ENCODE results near the gene SCAF4.

Gene SCAF4

DNA sequence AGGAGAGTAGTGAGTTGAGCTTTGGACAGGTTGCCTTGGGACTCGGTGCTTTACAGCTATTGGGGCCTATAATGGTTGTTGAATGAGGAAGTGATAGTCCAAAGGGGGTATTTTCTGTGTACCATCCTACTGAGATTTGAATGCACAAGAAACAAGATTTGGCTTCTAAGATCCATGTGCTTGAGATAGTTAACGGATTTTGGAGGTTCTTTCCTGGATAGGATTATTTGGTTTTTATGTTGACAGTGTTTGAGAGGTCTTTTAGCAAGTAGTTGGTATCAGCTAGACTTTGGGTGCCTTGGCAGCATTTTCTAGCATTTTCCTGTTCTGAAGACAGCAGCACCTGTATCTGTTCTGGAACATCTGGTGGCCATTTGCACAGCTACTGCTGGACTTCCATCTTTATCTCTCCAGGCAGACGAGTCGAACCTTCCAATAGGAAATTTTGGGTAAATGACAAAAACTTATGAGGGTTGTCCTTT, 3.6 kb upstream of the SCAF4 start:
- DNase-seq, result no peak

DNA sequence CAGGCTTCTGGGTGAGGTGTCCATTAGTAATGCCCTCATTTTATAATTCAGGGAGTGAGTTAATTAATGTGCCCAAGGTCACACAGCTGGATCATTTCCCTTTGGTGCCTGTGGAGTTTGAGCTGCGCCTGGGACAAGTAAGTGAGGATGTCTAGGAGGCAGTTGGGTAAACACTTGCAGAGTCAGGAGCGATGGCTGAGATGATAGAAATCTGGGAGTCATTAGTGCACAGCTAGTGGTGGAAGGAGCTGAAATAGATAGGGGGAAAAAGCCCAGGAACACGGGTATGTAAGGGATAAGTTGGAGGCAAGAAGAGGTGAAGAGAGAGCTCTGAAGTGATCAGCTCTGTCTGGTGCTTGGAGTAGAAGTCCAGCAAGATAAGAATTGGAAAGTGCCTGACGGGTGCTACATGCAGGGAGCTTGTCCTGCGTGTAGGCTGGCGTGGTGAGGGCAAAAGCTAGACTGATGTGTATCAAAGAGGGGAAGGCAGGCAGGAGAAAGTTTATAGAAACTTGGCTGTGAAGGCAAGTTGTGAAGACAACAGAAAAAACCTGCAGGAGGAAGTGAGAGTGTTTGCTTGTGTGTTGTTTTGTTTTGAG, 1.7 kb upstream of the SCAF4 start:
- DNase-seq, result no peak

DNA sequence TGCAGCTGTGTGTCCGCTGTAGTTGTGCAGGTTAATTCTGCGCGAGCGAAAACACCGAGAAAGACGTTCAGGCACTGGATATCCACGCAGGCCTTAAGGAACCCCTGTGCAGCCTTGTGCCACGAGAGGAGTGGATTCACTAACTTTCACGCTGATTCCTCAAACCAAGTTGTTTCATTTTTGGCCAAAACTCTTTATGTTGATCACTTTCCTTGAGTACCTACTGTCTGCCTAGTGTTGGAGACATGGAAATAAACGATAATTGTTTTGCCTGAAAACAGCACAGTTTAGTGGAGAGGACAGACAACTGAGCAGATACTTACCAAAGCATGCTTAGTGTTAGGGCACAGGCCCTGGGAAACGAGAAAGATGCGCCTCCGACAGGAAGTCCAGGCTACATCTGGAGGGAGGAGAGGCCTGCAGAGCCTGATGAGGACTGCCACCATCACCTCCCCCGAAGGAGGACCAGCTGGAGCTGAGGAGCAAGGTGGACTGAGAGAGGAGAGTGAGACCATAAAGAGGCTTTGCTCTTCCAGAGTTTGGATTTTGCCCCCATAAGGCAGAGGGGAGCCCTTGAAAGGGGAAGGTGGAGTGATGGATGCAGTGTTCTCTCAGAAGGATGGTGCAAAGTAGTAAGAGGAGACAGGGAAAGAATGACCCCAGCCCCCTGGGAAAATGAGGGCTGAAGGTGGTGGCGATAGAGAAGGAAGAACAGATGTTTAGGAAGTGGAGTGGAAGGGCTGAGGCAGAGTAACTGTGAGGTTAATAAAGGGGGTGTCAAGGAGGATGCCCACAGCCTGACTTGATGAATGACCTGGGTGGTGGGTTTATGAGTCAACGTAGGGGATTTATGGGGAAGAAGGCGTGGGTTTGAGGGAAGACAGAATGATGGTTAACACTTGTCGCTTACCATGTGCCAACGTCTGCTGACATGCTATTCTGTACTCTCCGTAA, 956 bp upstream of the SCAF4 start:
- DNase-seq, result no peak

DNA sequence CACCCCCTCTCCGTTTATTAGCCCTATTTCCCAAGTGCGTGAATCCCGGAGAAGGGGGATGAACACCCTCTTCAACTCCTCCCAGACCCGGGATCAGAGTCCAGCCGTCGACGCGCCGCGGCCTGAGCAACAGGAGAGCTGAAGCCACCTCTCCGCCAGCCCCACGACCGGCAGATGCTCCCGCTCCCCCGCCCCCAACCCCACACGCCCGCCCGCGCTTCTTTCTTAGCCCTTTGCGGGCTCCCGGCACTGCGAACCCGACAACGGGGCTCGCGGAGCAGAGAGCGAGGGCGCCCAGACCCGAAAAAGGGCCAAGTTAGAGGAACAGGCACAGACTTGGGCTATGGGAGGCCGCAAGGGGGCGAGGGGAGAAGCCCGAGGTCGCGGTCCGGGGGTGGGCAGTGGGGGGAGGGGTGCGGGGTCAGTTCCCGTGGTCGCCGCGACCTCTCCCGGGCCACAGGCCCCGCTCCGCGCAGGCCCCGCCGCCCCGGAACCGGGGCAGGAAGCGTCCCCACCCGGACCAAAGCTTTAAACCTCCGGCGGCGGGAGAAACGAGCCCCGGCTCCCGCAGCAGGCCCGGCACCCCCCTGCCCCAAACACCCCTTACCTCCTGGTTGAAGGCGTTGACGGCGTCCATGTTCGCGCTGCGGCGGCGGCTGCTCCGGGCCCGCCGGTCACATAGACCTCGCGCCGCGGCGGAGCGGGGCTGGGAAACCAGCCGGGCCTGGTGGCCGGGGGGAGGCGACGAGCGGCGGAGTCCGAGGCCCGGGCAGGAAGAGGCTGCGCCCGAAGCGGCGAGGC, 662 bp downstream of the SCAF4 start:
- DNase-seq, result no peak

DNA sequence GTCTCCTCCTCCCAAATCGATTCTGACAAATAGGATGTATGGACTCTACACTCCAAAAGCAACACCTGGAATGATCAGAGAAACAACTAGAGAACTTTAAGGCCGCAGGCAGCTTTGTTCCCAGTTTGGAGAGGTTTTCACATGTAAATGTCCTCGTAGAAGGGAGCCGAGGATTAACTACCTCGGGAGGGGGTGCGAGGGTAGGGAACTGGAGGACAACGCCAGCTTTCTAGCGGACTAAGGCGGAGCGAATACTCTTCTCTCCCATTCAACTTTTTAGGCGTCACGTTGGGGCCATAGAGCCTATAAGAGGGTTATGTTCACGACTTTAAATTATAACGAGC, 1.2 kb downstream of the SCAF4 start:
- no peak for DNase-seq

DNA sequence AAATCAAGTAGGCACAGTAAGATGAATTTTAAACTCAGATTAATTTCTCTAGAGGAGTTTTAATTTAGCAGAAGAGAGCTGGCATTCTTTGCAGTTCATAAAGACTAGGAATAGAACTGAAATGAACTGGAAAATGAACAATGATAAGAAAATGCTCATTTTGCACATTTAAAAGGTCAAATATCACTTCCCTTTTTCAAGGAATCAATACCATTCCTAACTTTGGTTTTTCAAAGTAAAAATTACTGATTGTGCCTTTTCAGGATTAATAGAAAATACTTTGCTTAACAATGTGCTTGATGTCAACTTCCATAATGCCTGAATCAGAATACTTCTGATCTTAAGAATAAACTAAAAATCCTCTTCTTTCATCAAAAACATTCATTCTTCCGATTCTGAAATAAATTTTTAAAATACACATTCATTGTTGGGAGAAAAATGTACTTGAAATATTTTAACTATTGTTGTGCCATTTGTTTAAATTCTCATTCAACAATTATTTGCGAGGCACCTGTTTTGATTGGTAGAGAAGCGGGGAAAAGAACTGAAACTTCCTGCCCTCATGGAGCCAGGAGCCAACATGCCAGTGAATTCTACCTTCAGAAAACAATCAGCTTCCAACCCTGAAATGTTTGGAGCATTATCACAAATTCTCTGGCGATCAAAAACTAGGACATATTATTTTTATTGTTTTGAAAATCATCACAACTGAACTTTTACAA, 2.1 kb downstream of the SCAF4 start:
- no peak for DNase-seq

DNA sequence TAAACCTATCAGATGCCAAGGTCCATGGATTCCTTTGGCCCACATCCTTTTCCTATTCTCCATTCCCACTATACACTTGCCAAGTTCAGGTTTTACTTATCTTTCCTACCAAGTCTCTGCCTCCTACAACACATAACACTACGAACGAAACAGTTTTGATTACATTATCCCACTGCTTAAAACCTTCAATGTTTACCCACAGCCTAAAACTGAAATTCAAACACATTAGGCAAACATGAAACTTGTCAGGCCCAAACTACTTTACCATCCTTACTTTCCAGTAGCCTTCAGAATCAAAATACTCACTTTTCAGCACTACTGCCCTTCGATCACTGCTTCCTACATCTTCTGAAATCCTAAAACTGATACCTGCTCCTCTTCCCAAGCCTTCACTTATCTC, 3.0 kb downstream of the SCAF4 start:
- no peak for DNase-seq

DNA sequence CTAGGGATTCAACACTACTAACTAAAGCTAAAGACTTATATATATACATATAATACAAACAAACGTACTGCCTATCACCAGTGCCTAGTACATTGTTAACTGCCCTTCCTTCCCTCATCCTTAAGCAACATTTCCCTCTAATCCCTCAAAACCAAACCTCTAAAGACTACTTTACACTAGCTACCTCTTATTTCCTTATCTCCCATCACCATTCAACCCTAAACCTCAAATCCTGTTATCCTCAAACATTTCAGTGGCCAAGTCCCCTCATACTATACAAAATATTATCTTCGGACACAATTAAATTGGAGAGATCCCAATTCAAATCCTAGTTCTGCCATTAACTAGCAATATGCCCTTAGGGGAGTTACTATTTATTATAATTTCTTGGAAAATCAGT, 3.7 kb downstream of the SCAF4 start:
- no peak for DNase-seq

DNA sequence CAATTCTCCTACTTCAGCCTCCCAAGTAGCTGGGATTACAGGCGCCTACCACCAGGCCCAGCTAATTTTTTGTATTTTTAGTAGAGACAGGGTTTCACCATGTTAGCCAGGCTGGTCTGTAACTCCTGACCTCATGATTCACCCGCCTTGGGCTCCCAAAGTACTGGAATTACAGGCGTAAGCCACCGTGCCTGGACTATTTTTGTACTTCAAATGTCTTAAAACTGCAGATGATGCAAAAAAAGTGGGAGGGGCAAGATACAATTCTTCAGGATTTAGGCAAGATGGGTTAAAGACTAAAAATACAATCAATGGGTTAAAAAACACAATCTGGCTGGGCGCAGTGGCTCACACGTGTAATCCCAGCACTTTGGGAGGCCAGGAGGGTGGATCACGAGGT, 4.7 kb downstream of the SCAF4 start:
- DNase-seq, result no peak

DNA sequence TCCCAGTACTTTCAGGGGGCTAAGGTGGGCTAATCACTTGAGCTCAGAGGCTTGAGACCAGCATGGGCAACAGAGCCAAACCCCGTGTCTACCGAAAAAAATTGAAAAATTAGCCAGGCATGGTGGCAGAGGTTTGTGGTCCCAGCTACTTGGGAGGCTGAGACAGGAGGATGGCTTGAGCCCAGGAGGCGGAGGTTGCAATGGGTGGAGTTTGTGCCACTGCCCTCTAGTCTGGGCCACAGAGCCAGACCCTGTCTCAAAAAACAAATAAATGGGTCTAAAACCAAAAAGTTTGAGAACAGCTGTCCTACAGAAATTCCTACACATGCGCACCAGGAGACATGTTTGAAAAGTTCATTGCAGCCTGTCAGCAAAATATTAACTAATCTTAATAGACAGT, 5.5 kb downstream of the SCAF4 start:
- DNase-seq, result no peak

DNA sequence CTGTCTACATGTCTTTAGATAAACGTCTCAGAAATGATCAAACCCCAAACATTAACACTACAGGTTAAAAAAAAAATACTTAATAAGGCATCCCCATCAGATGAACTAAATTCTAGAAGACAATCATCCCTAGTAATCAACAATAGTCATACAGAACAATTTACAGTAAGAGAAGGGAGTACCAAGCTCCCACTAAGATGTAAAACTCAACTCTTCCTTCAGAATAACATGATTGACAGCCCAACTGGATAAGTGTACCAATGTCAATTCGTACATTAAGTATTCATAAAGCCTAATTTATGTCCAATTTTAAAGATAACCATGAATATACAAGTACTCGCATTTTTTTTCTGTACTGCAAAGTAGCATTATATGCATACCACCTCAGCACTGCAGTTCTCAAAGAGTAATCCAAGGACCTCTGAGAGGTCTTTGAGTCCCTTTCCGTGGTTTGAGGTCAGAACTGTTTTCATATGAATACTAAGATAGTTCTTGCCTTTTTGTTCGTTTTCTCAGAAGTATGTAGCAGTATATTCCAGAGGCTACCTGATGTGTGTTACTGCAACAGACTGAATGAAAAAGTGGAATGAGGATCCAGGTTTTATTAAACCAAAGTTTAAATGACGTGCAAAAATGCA, 6.6 kb downstream of the SCAF4 start:
- DNase-seq, result no peak

DNA sequence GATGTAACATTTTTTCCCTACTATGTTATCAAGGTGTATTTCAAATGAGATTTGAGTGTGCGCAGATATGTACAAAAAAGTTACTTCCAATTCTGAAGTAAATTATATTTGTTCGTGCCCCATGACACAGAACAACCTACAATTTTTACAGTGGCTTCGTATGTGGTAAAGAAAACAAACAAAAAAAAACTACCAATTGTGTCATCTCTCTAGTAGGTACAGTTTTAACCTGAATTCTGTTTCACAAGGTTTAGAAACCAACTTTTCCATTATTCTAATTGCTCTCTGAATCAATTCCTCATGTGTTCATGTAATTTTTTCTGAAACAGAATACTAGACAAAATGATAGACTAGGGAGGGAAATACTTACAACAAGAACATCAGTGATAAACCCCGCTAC, 7.4 kb downstream of the SCAF4 start:
- no peak for DNase-seq

DNA sequence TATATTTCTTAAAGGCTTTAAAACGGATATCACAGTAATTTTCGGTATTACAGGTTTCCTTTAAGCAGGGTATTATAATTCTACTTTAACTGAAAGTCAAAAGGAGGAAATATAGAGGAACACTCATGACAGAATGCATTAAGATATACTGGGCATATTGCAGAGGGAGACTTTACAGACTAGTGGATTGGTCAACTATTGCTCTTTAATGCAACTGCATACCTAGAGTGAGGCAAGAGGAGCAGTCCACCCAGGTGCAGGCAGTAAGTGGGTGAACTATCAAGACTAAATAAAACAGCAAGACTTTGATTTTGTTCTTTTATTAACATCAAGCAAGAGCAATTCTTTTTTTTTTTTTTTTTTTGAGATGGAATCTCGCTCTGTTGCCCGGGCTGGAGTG, 10.5 kb downstream of the SCAF4 start:
- no peak for DNase-seq

DNA sequence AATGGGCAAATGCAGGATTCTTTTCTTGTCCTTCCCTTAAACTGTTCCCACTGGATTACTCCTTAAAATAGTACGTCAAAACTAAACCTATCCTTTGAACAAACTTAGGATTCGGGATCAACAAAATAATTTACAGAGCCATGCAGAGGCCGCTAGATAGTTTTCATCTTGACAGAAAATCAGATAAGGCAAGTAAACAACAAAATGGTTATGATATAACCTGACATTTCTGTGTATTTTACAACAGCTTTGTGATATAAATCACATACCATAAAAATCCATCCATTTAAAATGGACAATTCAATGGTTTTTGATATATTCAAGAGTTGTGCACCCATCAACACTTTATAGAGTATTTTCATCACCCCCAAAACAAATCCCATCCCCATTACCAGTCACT, 11.2 kb downstream of the SCAF4 start:
- no peak for DNase-seq

DNA sequence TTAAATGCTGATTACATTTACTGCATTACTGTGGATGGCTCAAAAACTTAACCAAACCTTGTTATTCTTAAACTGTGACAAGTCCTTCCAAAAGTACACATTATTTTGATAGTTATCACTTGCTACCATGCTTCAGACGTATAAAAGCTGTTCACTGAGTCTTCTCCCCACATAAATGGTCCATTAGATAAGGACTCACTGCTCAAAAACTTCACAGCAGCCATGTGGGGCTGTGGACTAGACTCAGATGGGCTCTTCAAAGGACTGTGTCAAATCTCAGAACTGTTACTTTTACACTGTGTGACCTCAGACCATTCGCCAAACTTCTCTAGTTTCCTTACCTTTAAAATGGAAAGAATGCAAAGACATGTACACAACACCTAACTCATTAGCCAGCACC, 11.6 kb downstream of the SCAF4 start:
- no peak for DNase-seq

DNA sequence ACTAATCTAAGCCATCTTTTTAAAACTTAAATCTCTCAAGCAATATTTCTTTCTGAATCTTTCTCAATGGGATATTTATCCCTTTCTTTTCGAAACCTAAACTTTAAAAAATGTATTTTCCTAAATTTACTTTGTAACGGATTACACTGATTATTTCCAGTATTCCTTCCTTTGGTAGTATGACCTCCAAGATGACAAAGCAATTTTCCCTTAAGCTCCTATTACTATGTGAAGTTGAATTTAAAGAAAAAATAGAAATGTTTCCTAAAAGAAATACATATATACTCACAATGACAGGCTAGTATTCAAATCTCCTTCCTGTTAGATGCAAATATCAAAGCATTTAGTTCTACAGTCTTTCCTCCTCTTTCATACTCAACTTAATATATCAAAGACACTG, 15.8 kb downstream of the SCAF4 start:
- DNase-seq, result no peak

DNA sequence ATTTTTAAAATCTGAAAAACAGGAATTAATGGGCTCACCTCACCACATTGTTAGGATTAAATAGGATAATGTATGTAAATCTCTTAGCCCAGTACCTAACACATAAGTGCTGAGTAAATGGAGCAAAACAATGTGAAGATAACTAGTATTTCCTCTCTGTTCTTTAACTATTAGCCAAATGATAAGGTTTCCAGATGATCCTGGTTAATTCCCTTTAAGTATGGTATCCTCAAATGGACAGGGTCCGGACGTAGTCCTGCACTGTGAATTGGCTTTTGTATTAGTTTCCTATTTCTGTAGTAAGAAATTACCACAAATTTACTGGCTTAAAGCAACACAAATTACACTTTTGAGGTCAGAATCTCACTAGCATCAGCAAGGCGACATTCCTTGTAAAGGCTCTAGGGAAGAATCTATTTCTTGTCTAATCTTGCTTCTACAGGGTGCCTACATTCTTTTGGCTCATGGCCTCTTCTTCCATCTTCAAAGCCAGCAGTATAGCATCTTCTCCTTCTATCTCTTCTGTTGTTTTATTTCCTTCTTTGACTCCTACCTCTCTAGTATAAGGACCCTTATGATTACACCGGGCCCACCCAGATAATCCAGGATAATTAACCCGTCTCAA, 17.1 kb downstream of the SCAF4 start:
- DNase-seq, result no peak

DNA sequence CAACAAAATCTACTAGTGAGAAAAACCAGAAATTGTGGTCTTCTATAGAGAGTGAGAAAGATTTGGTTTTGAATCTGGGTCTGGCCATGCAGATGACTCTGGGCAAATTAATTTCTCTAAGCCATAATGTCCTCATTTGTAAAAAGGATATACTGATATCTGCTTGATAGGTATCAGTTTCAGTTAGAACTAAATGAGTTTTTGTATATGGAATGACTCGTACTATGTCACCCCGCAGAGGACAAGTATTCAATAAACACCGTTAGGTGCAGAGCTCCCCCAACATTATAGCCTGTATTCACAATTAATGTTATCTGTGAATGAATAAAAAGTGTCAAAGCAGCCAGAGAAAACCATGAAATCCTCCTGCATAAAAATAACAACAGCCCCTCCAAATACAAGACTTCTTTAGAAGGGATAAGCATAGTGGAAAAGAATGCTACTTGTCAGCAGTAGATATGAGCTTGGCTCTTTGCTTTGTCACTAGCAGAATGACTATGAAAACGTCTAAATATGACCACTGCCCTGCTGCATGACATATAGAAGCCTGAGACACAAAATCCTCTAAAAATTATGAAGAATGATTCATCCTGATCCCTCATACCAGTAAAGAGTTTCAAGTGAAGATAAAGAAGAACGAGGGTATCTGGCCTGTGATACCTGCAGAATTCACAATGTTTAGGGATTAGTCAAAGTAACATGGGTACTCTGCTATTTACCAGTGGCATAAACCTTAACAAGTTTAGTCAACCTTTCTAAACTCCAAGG, 17.8 kb downstream of the SCAF4 start:
- no peak for DNase-seq

DNA sequence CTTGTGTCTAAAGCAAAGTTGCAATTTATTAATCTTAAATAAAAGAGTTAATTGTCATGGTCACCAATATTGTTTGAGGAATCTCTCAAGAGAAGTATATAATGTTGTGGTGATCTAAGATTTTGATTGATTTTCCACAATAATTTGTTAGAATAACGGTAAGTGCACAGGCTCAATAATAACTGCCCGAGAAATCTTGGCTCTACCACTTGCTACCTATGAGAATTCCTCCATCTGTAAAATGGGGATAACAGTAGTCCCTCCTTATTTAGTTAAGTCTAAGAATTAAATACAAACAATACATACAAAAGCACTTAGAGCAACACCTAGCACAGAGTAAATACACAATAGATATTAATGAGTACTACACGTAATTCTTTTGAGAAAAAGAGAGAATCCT, 18.8 kb downstream of the SCAF4 start:
- no peak for DNase-seq

DNA sequence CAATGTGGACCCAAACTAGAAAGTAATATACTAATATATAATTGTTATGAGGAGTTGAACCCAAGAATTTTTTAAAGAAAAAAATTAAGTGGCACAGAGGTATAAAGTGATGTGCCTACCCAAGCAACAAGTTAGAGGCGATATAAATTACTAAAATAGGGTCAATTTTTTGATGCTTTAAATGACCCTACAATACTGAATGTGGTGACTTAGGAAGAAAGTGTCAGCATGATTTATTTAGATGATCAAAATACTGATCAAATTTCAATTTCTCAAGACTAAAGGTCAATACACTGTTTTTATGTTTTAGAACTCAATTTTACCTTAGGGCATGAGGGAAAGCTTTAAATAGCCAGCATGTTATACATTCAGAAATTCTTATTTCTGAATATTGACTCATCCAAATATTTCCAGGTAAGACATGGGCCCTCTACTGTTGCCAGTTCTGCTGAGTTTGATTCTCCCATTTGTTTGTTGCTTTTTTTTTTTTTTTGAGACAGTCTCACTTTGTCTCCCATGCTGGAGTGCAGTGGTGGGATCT, 20.1 kb downstream of the SCAF4 start:
- DNase-seq, result no peak

DNA sequence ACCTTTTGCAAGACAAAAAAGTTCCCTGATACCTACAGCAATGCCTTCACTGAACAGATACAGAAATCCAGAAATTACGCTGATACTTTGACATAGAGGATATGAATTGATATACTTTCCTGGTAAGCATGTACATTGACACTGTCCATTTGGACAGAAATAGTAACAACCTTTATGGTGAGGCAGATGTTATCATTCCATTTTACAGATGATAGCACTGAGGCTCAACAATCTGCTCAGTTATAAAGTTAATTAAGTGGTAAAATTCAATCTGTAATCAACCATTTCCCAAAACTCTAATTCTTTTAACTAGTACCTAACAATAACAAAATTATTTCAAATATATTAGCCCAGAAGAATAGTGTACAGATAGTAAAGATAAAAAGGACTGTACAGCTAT, 20.6 kb downstream of the SCAF4 start:
- DNase-seq, result no peak
